ENCODE measurements around the gene CDCP1.

DNA sequence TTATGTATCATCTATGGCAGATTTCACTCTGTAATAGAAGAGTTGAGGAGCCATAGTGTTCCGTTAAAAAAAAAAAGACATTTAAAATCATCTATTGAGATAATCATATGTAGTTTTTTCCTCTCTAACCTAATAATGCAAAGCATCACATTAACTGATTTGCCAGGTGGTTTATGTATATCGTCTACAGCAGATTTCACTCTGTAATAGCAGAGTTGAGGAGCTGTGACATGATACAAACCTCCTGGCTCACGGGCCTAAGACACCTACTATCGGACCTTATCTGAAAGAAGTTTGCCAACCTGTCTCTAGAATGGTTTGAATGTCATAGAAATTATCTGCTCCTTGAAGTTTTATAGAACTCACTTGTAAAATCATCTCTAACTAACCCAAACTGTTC, 29.8 kb downstream of the CDCP1 start:
- TF ChIP-seq, protein P1, sequence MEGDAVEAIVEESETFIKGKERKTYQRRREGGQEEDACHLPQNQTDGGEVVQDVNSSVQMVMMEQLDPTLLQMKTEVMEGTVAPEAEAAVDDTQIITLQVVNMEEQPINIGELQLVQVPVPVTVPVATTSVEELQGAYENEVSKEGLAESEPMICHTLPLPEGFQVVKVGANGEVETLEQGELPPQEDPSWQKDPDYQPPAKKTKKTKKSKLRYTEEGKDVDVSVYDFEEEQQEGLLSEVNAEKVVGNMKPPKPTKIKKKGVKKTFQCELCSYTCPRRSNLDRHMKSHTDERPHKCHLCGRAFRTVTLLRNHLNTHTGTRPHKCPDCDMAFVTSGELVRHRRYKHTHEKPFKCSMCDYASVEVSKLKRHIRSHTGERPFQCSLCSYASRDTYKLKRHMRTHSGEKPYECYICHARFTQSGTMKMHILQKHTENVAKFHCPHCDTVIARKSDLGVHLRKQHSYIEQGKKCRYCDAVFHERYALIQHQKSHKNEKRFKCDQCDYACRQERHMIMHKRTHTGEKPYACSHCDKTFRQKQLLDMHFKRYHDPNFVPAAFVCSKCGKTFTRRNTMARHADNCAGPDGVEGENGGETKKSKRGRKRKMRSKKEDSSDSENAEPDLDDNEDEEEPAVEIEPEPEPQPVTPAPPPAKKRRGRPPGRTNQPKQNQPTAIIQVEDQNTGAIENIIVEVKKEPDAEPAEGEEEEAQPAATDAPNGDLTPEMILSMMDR (IDR thresholded peaks at IDR 0.05), result no peak
- no peak for TF ChIP-seq POLR2A (IDR thresholded peaks at IDR 0.05)
